Astrocyte of the cerebellum (primary cell): ENCODE results near the gene GALNTL6.
"Not testable (repeated sequence)": the region's sequence is repeated elsewhere in the genome, so short reads cannot be mapped to it uniquely, and the experiment has no call there.

Experiments used
- DNase-seq: peaks from one replicate; pipeline ENCODE4 v3.0.0-alpha.2; 2011; ENCODE audit warnings: low read depth
- H3K4me3 ChIP-seq: 2 replicates; pipeline ENCODE4 v1.5.1; 2011; ENCODE audit warnings: mild to moderate bottlenecking, low read depth, low read length, moderate library complexity
- in situ Hi-C: cut with HindIII; loops from 2 replicates; pipeline ENCODE4 v1.10.0; 2017; ENCODE audit warnings: low sequenced_read_pairs
- TF ChIP-seq, protein P1 (sequence below): IDR thresholded peaks from 2 replicates; pipeline ENCODE4 v1.5.1; 2012; ENCODE audit warnings: low read length, low read depth, moderate library complexity, mild to moderate bottlenecking; ENCODE audit errors: missing control alignments

The GALNTL6 gene

DNA sequence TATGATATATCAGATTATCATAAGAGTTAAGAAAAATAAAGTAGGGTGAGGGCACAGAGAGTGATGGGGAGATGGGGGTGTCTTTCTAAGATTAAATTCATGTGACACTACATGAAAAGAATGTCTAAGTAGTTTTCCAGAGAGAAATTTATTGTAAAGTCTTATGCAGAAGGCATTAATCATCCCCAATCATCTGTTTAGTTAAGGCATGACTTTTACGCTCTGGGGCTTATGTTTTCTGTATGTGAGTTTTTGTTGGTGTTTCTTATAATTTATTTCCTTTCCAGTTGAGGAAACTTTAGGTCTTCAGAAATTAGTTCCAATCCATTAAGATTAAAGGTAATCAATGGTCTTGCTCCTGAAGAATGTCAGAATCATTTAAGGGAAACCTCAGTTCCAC is 972.4 kb downstream of the GALNTL6 start:
- TF ChIP-seq, protein P1, sequence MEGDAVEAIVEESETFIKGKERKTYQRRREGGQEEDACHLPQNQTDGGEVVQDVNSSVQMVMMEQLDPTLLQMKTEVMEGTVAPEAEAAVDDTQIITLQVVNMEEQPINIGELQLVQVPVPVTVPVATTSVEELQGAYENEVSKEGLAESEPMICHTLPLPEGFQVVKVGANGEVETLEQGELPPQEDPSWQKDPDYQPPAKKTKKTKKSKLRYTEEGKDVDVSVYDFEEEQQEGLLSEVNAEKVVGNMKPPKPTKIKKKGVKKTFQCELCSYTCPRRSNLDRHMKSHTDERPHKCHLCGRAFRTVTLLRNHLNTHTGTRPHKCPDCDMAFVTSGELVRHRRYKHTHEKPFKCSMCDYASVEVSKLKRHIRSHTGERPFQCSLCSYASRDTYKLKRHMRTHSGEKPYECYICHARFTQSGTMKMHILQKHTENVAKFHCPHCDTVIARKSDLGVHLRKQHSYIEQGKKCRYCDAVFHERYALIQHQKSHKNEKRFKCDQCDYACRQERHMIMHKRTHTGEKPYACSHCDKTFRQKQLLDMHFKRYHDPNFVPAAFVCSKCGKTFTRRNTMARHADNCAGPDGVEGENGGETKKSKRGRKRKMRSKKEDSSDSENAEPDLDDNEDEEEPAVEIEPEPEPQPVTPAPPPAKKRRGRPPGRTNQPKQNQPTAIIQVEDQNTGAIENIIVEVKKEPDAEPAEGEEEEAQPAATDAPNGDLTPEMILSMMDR = no peak
- no peak overlapping the region for H3K4me3 ChIP-seq

DNA sequence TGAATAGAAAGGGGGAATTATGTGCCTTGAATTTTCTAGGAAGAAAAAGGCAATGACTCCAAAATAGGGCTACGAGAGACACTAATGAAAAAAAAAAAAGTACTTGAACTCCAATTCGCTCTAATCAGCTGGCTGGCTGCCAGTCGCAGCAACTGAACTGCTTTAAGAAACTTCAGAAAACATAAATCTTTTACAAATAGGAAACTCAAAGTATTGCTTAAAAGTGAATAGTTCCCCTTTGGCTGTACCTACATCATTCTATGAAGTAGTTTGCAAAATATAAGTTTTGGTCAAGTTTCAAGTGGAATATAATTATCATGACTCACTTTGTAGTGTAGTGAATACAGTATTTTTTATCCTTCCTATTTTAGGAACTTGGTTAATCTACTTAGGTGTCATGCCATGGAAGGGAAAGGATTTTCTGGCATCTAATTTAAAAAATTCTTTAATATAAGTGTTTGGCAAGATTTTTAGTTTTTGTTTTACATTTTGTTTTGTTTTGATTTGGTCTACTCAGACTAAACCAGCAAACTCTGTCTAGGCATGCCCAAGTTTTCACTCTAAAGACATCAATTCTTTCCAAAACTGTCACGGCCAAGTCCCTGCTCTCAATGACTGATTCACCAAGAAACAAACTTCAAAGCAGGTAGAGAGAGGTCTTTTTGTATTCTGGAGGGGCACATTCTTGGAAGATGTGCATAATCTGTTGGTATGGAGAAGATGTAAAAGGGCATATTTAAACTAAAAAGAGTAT is 973.0 kb downstream of the GALNTL6 start:
- in situ Hi-C loops = no loop called here
- no peak overlapping the region for H3K4me3 ChIP-seq
- TF ChIP-seq, protein P1 = no peak
- peak; percentile 8 for DNase-seq

More for the DNA sequence above, 972.4 kb downstream of the GALNTL6 start:
- in situ Hi-C loops = no loop called here
- DNase-seq = no peak

DNA sequence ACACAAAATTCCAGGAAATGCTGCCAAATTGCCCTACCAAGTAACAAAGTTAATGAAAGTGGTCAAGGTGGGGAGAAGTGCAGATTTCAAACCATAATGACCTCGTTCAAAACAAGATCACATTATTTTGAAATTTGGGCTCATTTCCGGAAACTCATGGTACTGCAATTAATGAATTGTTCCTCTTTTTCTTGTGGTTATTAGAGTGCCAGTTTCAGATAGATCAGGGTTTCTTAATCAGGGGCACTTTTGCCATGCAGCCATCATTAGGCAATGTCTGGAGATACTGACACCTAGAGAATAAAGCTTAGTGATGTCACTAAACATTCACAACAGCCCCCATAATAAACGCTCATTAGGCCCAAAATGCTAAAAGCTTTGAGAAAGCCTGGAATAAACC is 973.9 kb downstream of the GALNTL6 start:
- TF ChIP-seq, protein P1 = no peak
- in situ Hi-C loops = no loop called here
- no peak for DNase-seq
- H3K4me3 ChIP-seq = no peak overlapping the region

DNA sequence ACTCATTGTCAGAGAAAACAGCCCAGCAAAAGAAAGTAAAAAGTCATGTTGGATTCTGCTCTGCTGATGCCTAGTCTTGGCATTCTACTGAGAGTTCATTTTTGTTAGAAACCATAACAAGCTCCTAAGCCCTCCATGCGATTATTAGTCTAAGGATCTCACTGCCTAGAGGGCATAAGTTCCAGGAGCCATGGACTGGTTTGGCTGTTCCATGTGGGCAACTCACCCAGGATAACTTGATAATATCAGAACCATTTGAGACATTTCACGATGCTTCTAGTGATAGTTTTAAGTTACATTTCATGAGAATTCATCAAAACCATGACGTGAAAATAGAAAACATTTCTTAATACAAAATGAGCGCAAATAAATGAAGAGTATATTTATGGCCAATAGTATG is 978.6 kb downstream of the GALNTL6 start:
- TF ChIP-seq, protein P1 = no peak
- H3K4me3 ChIP-seq = no peak overlapping the region
- in situ Hi-C loops = no loop called here
- no peak for DNase-seq

DNA sequence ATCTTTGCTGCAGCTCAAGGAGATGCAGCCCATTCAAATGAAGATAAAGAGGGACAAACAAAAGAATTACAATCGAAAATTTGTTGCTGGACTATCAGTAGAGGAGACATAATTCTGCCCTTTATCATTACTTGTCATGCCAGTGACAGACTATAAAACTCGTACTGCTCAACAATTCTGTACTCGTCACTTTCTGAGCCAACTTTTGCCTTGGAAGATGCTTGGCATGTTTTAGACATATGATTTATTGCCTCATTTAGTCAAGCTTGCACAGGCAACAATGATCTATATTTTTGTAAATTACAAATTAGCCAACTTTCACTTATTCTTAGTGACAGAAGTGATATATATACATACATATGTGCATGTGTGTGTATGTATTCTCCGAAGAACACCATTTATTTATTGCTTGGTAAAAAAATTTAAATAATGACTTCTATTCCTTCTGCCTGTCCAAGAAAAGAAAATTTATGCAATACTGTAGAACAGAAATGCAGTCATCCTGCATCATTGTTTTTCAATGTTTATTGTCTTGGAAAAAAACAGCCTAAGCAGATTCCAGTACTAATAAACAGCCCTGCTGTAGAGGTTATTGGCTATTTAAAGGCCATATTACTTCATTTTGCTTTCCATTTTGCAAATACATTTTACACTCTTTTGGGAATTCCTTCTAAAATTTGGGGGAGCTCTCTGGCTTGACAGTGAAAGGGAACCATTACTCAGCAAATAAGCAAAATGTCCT is 980.5 kb downstream of the GALNTL6 start:
- H3K4me3 ChIP-seq = no peak overlapping the region
- no peak for DNase-seq
- in situ Hi-C loops = no loop called here
- TF ChIP-seq, protein P1 = no peak

DNA sequence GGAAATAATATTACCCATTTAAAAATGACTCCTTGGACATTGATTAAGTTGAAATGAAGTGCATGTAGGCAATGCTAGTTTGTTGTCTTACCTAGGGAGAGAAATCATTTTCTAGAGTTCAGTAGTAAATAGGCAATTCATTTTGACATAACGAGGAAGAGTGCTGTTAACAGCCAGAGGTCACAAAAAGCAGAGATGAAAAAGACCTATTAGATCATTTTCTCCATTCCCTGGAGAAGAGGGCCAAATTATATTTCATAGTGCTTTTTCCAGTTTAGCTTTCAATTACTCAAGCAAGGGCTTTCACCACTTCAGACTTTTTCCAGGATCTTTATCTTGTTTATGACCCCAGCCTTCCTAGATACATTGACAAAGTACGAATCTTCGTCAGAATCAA is 981.1 kb downstream of the GALNTL6 start:
- TF ChIP-seq, protein P1 = no peak
- DNase-seq = no peak
- in situ Hi-C loops = no loop called here
- H3K4me3 ChIP-seq = no peak overlapping the region

DNA sequence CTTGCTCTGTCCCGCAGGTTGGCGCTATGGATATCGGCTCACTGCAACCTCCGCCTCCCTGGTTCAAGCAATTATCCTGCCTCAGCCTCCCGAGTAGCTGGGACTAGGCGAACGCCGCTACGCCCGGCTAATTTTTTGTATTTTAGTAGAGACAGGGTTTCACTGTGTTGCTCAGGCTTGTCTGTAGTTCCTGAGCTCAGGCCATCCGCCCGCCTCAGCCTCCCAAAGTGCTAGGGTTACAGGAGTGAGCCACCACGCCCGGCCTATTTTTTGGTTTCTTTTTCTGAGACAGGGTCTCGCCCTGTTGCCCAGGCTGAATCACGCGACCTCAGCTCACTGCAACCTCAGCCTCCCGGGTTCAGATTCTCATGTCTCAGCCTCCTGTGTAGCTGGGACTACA is 984.1 kb downstream of the GALNTL6 start:
- in situ Hi-C loops, H3K4me3 ChIP-seq, DNase-seq: not testable (repeated sequence)
